Measurements from ENCODE around the gene PDK2.
"Not testable (repeated sequence)": the region's sequence is repeated elsewhere in the genome, so short reads cannot be mapped to it uniquely, and the experiment has no call there.

The PDK2 gene

GRCh38 chr17:50059256-50059655, 35.9 kb upstream of the PDK2 start:
- DNase-seq, result no peak

GRCh38 chr17:50059759-50060273, 35.3 kb upstream of the PDK2 start:
- no peak for DNase-seq

GRCh38 chr17:50060951-50061712, 34.0 kb upstream of the PDK2 start:
- no peak for DNase-seq

GRCh38 chr17:50061713-50062045, 33.5 kb upstream of the PDK2 start:
- DNase-seq, result not testable (repeated sequence)

- DNase-seq, result peak; percentile 44 to 71 (median 53)
These were observed 32.6 kb upstream of the PDK2 start for GRCh38 chr17:50062293-50063243.

GRCh38 chr17:50063561-50064252, 31.4 kb upstream of the PDK2 start:
- peak; percentile 35 to 74 (median 64) for DNase-seq

GRCh38 chr17:50064253-50065001, 30.7 kb upstream of the PDK2 start:
- peak; percentile 92 to 97 (median 95) for DNase-seq

- no peak for DNase-seq
These were observed 30.1 kb upstream of the PDK2 start for GRCh38 chr17:50065056-50065455.

GRCh38 chr17:50066995-50067394, 28.2 kb upstream of the PDK2 start:
- no peak for DNase-seq

GRCh38 chr17:50067996-50068395, 27.2 kb upstream of the PDK2 start:
- no peak for DNase-seq

GRCh38 chr17:50070908-50071680, 24.1 kb upstream of the PDK2 start:
- no peak for DNase-seq

GRCh38 chr17:50071692-50072091, 23.5 kb upstream of the PDK2 start:
- DNase-seq, result peak in 3 of 4 experiments; percentile 30 to 43 (median 32)

GRCh38 chr17:50072130-50072529, 23.0 kb upstream of the PDK2 start:
- no peak for DNase-seq

- no peak for DNase-seq
These were observed 22.2 kb upstream of the PDK2 start for GRCh38 chr17:50072925-50073324.

- DNase-seq, result no peak
These were observed 20.9 kb upstream of the PDK2 start for GRCh38 chr17:50074227-50074626.

GRCh38 chr17:50075446-50076032, 19.6 kb upstream of the PDK2 start:
- DNase-seq, result no peak

- DNase-seq, result no peak
These were observed 18.9 kb upstream of the PDK2 start for GRCh38 chr17:50076221-50076590.

GRCh38 chr17:50076591-50077235, 18.4 kb upstream of the PDK2 start:
- no peak for DNase-seq

- DNase-seq, result no peak
These were observed 16.7 kb upstream of the PDK2 start for GRCh38 chr17:50078430-50078829.

GRCh38 chr17:50079334-50080095, 15.6 kb upstream of the PDK2 start:
- peak; percentile 31 to 63 (median 43) for DNase-seq

Data from suppressor macrophage (primary cell).